CD14-positive monocyte (primary cell): ENCODE measurements around the gene WDR38. TPM values are rescaled to one million over a fixed set of nuclear protein-coding genes. Genes with fewer than 3 reads are reported as not detected.

ENCODE experiments used
- DNase-seq, 3 donors: peaks; one replicate each; pipeline ENCODE4 v3.0.0-alpha.2; 2011 to 2022
- H2AFZ ChIP-seq: 2 replicates; pipeline ENCODE4 v1.6.0; 2012; ENCODE audit warnings: mild to moderate bottlenecking, low read depth, low read length, inconsistent platforms; ENCODE audit not compliant: insufficient read depth, poor library complexity, severe bottlenecking
- H3K27ac ChIP-seq, 2 donors: 1 replicate in 1 of 2; 2 replicates in 1 of 2; pipeline ENCODE4 v1.5.1; 2012 to 2013; ENCODE audit warnings: low read length in 2 of 2, control low read depth in 1 of 2, inconsistent platforms in 1 of 2, low read depth in 1 of 2, mild to moderate bottlenecking in 1 of 2
- H3K27me3 ChIP-seq, 2 donors: one replicate each; pipeline versions ENCODE4 v1.6.0 to v1.6.1; 2011 to 2013; ENCODE audit warnings: low read length in 2 of 2; ENCODE audit not compliant: control insufficient read depth in 2 of 2, insufficient read depth in 2 of 2
- H3K36me3 ChIP-seq, 2 donors: replicated peaks in 1 of 2; 1 replicate in 1 of 2; 2 replicates in 1 of 2; pipeline versions ENCODE4 v1.5.1 to v1.6.1; 2012 to 2013; ENCODE audit warnings: low read length in 2 of 2, control low read depth in 1 of 2, inconsistent platforms in 1 of 2, mild to moderate bottlenecking in 1 of 2; ENCODE audit not compliant: insufficient read depth in 2 of 2, control insufficient read depth in 1 of 2
- H3K4me1 ChIP-seq, 2 donors: 1 replicate in 1 of 2; 2 replicates in 1 of 2; pipeline versions ENCODE4 v1.5.1 to v1.6.1; 2012 to 2013; ENCODE audit warnings: low read length in 2 of 2, control low read depth in 1 of 2, inconsistent platforms in 1 of 2, mild to moderate bottlenecking in 1 of 2, moderate library complexity in 1 of 2; ENCODE audit not compliant: insufficient read depth in 2 of 2, control insufficient read depth in 1 of 2
- H3K4me2 ChIP-seq: replicated peaks from 2 replicates; pipeline ENCODE3; 2012; ENCODE audit warnings: low read length, moderate library complexity, mild to moderate bottlenecking; ENCODE audit not compliant: poor library complexity, severe bottlenecking; ENCODE audit errors: extremely low read depth
- H3K4me3 ChIP-seq, 3 experiments: fragments of 200-600 bp in 1 of 3; sonication (generic) in 1 of 3; replicated peaks in 1 of 3; 1 replicate in 2 of 3; 2 replicates in 1 of 3; pipeline ENCODE4 v1.5.1; 2011 to 2013; ENCODE audit warnings: low read length in 3 of 3, mild to moderate bottlenecking in 3 of 3, control low read depth in 2 of 3, low read depth in 2 of 3, inconsistent platforms in 1 of 3, moderate library complexity in 1 of 3
- H3K79me2 ChIP-seq: 2 replicates; pipeline ENCODE4 v1.6.0; 2012; ENCODE audit warnings: mild to moderate bottlenecking, control low read depth, inconsistent platforms, low read length, moderate library complexity; ENCODE audit not compliant: insufficient read depth
- H3K9ac ChIP-seq: 2 replicates; pipeline ENCODE4 v1.6.0; 2017; ENCODE audit warnings: low read length, mild to moderate bottlenecking; ENCODE audit not compliant: insufficient read depth, poor library complexity, severe bottlenecking
- H3K9me3 ChIP-seq, 2 donors: replicated peaks in 1 of 2; 1 replicate in 1 of 2; 2 replicates in 1 of 2; pipeline versions ENCODE4 v1.5.1 to v1.6.1; 2012 to 2013; ENCODE audit warnings: low read length in 2 of 2, control low read depth in 1 of 2; ENCODE audit not compliant: control insufficient read depth in 1 of 2, insufficient read depth in 1 of 2
- H4K20me1 ChIP-seq: 2 replicates; pipeline ENCODE4 v1.6.0; 2012; ENCODE audit warnings: mild to moderate bottlenecking, low read length, control low read depth, moderate library complexity; ENCODE audit not compliant: insufficient read depth
- H3K27ac Mint-ChIP-seq, 7 donors: one replicate each; pipeline ENCODE4 v1.8.0; 2020; ENCODE audit warnings: mild to moderate bottlenecking in 7 of 7, mixed read lengths in 7 of 7, moderate library complexity in 6 of 7, inconsistent platforms in 2 of 7
- H3K27me3 Mint-ChIP-seq, 3 donors: one replicate each; pipeline ENCODE4 v1.8.0; 2021 to 2022; ENCODE audit warnings: low read depth in 3 of 3, mild to moderate bottlenecking in 3 of 3, mixed read lengths in 3 of 3, moderate library complexity in 3 of 3, inconsistent platforms in 1 of 3
- H3K36me3 Mint-ChIP-seq, 2 donors: one replicate each; pipeline ENCODE4 v1.8.0; 2020; ENCODE audit warnings: mixed read lengths in 2 of 2, inconsistent platforms in 1 of 2, mild to moderate bottlenecking in 1 of 2
- H3K4me1 Mint-ChIP-seq: one replicate; pipeline ENCODE4 v1.8.0; 2020; ENCODE audit warnings: mild to moderate bottlenecking, mixed read lengths
- H3K4me3 Mint-ChIP-seq, 2 donors: one replicate each; pipeline ENCODE4 v1.8.0; 2020; ENCODE audit warnings: mild to moderate bottlenecking in 2 of 2, mixed read lengths in 2 of 2, moderate library complexity in 1 of 2
- H3K9me3 Mint-ChIP-seq, 7 donors: one replicate each; pipeline ENCODE4 v1.8.0; 2020 to 2022; ENCODE audit warnings: mixed read lengths in 7 of 7, mild to moderate bottlenecking in 6 of 7, moderate library complexity in 6 of 7, inconsistent platforms in 2 of 7
- WGBS: methylation state at CpG from one replicate; pipeline ENCODE4 v1.1.5; 2013; ENCODE audit warnings: missing lambda C conversion rate; ENCODE audit not compliant: insufficient coverage; 5-methylcytosine and 5-hydroxymethylcytosine counted together
- intact Hi-C, 2 donors: fragments of 100-400 bp; cut with micrococcal nuclease; formaldehyde crosslinking; loops; one replicate each; pipeline versions ENCODE4 v1.15.0 to v1.15.1; 2023
- polyA plus RNA-seq, 3 donors: library from polyadenylated mRNA; depleted of rRNA in 1 of 3; unstranded in 2 of 3; stranded (reverse) in 1 of 3; fragments of 300-500 nt in 2 of 3; fragments of >200 nt in 1 of 3; fragmentation: Illumina TruSeq in 2 of 3; gene quantifications; 1 replicate in 2 of 3; 2 replicates in 1 of 3; pipeline ENCODE4 v1.2.3, GENCODE V29; 2012 to 2021
- TF ChIP-seq, protein P1 (sequence below): fragments of 200-600 bp; IDR thresholded peaks from one replicate; pipeline ENCODE4 v1.8.0; 2022; ENCODE audit warnings: antibody characterized with exemption, mild to moderate bottlenecking

WDR38 gene
- polyA plus RNA-seq, 3 donors, result not detected

GRCh38 chr9:124809211-124809610, 44.0 kb upstream of the WDR38 start:
- no peak overlapping the region for H3K27ac ChIP-seq
- H3K9ac ChIP-seq, result no peak overlapping the region
- H3K27ac Mint-ChIP-seq, result no peak overlapping the region
- H3K27me3 Mint-ChIP-seq, result peaks cover under 1 to 3% (median 2%) of the 10 kb centered on the region in 3 donors
- H3K4me2 ChIP-seq, result no peak overlapping the region
- TF ChIP-seq, protein P1, sequence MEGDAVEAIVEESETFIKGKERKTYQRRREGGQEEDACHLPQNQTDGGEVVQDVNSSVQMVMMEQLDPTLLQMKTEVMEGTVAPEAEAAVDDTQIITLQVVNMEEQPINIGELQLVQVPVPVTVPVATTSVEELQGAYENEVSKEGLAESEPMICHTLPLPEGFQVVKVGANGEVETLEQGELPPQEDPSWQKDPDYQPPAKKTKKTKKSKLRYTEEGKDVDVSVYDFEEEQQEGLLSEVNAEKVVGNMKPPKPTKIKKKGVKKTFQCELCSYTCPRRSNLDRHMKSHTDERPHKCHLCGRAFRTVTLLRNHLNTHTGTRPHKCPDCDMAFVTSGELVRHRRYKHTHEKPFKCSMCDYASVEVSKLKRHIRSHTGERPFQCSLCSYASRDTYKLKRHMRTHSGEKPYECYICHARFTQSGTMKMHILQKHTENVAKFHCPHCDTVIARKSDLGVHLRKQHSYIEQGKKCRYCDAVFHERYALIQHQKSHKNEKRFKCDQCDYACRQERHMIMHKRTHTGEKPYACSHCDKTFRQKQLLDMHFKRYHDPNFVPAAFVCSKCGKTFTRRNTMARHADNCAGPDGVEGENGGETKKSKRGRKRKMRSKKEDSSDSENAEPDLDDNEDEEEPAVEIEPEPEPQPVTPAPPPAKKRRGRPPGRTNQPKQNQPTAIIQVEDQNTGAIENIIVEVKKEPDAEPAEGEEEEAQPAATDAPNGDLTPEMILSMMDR, result no peak
- peaks cover 0 to 2% (median 0%) of the 10 kb centered on the region in 7 donors for H3K9me3 Mint-ChIP-seq
- H3K36me3 Mint-ChIP-seq, result no peaks in the 10 kb centered on the region
- no peaks in the 10 kb centered on the region for H4K20me1 ChIP-seq
- H3K9me3 ChIP-seq, result no peaks in the 10 kb centered on the region
- no peak overlapping the region for H2AFZ ChIP-seq
- WGBS, result 99% methylated on average over 6 of the region's 6 CpGs
- H3K4me3 Mint-ChIP-seq, result no peak overlapping the region
- H3K79me2 ChIP-seq, result no peaks in the 10 kb centered on the region
- H3K4me1 Mint-ChIP-seq, result no peaks in the 10 kb centered on the region
- H3K36me3 ChIP-seq, result no peaks in the 10 kb centered on the region
- H3K4me1 ChIP-seq, result no peaks in the 10 kb centered on the region
- intact Hi-C loops, result no loop called here
- no peak for DNase-seq
- H3K27me3 ChIP-seq, result no peaks in the 10 kb centered on the region
- no peak overlapping the region for H3K4me3 ChIP-seq

GRCh38 chr9:124809741-124810500, 43.3 kb upstream of the WDR38 start:
- H3K36me3 ChIP-seq, result no peaks in the 10 kb centered on the region
- H3K79me2 ChIP-seq, result no peaks in the 10 kb centered on the region
- H3K4me1 ChIP-seq, result no peaks in the 10 kb centered on the region
- peaks cover 2 to 5% (median 3%) of the 10 kb centered on the region in 3 donors for H3K27me3 Mint-ChIP-seq
- H3K9me3 ChIP-seq, result no peaks in the 10 kb centered on the region
- intact Hi-C loops, result no loop called here
- no peaks in the 10 kb centered on the region for H3K4me1 Mint-ChIP-seq
- H3K27ac Mint-ChIP-seq, result no peak overlapping the region
- TF ChIP-seq, protein P1, result no peak
- no peaks in the 10 kb centered on the region for H4K20me1 ChIP-seq
- H3K27me3 ChIP-seq, result no peaks in the 10 kb centered on the region
- DNase-seq, result no peak
- no peak overlapping the region for H3K4me2 ChIP-seq
- no peak overlapping the region for H3K9ac ChIP-seq
- H3K9me3 Mint-ChIP-seq, result peaks cover 0 to 2% (median 0%) of the 10 kb centered on the region in 7 donors
- WGBS, result 95% methylated on average over 54 of the region's 60 CpGs
- H3K4me3 ChIP-seq, result no peak overlapping the region
- H2AFZ ChIP-seq, result no peak overlapping the region
- H3K36me3 Mint-ChIP-seq, result no peaks in the 10 kb centered on the region
- no peak overlapping the region for H3K27ac ChIP-seq
- no peak overlapping the region for H3K4me3 Mint-ChIP-seq
